HG03135 (cell line): ENCODE measurements around the gene NEURL2.
A peak's percentile ranks its signal among the peaks of the same experiment; 100 is the strongest.
"Not testable (repeated sequence)": the region's sequence is repeated elsewhere in the genome, so short reads cannot be mapped to it uniquely, and the experiment has no call there.

Experiments
- ATAC-seq: cut with Tn5 transposase; IDR thresholded peaks from one replicate; pipeline ENCODE4 v1.9.1; 2021; ENCODE audit warnings: mild to moderate bottlenecking, moderate library complexity; ENCODE audit not compliant: unreplicated experiment

Gene NEURL2

DNA sequence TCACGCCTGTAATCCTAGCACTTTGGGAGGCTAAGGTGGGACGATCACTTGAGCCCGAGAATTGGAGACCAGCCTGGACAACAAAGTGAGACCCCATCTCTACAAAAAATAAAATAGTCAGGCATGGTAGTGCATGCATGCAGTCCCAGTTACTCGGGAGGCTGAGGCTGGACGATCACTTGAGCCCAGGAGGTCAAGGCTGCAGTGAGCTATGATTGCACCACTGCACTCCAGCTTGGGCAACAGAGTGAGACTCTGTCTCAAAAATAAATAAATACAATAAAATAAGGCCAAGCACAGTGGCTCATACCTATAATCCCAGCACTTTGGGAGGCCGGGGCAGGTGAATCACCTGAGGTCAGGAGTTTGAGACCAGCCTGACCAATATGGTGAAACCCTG lies 10.3 kb upstream of the NEURL2 start:
- ATAC-seq, result not testable (repeated sequence)

DNA sequence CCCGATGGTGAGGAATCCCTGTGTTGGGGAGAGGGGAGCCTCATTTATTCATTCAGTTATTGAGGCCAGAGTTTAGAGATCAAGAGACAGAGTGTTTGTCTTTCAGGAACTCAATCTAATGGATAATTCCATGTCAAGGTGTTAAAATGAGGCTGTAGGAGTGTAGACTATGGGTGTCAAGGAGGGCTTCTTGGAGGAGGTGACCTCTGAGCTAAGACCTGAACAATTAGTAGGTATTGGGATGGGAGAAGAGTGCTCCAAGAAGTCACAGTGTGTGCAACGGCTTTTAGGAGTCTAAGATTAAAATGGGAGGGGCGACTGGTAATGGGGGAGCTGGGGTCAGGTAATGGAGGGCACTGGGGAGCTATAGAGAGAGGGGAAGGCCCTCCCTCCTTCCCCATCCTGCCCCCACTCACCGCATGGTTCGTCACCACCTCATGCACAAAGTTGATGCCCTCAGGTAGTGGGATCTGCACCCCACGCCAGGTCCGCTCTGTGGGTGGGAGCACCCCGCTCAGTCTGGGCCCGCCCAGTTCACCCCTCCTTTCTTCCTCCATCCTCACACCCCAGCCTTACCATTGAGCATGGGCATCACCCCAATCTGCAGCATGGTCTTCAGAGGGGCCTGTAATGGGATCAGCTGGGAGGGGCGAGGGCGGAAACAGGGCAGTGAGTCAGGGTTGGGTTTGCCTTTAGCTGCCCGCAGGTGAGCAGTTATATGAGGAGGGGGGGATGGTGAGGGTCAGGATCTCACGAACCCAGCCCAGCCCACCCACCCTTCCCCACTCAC lies 8.2 kb upstream of the NEURL2 start:
- no peak for ATAC-seq

DNA sequence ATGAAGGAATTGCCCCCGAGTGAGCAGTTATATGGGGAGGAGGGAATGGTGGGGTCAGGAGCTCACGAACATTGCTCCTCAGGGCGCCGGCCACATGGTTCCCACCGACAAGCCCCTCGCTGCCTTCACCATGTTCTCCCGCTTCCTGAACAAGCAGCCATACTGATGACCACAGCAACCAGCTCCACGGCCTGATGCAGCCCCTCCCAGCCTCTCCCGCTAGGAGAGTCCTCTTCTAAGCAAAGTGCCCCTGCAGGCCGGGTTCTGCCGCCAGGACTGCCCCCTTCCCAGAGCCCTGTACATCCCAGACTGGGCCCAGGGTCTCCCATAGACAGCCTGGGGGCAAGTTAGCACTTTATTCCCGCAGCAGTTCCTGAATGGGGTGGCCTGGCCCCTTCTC lies 7.3 kb upstream of the NEURL2 start:
- no peak for ATAC-seq

DNA sequence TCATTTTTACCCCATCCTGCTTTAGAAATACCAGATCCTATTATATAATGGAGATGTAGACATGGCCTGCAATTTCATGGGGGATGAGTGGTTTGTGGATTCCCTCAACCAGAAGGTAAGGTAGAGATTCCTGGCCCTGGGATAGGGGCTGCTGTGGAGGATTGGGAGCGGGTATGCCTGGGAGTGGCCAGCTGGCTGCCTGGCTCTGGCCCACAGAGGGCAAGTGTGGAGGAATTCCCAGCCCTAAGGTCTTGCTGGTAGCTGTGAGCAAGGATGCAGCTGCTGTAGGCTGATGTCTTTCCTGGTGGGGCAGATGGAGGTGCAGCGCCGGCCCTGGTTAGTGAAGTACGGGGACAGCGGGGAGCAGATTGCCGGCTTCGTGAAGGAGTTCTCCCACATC lies 6.7 kb upstream of the NEURL2 start:
- no peak for ATAC-seq

DNA sequence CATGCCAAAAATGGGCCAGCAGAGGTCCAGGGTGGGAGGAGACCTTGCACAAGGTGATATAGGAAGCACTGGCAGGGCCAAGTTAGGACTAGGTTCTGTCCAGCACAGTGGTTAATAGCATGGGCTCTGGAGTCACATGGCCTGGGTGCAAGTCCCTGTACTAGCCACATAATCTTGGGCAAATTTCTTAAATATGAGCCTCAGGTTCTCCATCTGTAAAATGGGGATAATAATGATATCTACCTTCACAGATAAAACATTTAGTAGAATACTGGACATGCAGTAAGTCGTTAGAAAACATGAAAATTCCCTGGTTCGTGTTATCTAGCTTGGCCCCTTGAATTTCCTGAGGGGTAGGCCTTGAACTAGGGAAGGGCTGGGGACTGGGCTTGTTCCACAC lies 6.3 kb upstream of the NEURL2 start:
- ATAC-seq, result no peak

DNA sequence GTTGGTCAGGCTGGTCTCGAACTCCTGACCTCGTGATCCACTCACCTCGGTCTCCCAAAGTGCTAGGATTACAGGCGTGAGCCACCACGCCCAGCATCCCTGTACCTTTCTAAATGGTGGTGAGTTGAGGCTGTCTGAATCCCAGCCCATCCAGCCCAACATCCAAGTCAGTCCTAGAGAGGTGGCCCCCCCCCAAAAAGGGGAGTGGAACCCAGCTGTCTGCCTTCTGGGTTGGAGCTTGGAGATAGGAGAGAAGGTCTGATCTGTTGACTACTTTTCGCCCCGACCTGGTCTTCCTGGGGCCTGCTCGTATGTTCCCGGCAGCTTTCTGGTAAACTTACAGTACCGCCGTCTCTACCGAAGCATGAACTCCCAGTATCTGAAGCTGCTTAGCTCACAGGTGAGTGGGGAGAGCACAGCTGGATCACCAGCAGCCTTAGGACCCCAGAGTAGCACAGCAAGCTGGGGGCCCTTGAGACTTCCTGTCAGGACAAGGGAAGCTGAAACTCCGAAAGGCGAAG lies 5.7 kb upstream of the NEURL2 start:
- ATAC-seq, result no peak

DNA sequence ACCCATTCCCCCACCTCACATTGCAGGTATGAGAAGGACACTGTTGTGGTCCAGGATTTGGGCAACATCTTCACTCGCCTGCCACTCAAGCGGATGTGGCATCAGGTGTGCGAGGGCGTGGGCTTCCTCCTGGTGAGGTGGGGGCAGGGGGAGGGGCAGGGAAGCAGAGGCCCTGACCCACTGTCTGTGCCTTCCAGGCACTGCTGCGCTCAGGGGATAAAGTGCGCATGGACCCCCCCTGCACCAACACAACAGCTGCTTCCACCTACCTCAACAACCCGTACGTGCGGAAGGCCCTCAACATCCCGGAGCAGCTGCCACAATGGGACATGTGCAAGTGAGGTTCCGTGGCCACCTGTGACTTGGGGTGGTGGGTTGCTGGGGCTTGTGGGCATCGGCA lies 3.8 kb upstream of the NEURL2 start:
- no peak for ATAC-seq

DNA sequence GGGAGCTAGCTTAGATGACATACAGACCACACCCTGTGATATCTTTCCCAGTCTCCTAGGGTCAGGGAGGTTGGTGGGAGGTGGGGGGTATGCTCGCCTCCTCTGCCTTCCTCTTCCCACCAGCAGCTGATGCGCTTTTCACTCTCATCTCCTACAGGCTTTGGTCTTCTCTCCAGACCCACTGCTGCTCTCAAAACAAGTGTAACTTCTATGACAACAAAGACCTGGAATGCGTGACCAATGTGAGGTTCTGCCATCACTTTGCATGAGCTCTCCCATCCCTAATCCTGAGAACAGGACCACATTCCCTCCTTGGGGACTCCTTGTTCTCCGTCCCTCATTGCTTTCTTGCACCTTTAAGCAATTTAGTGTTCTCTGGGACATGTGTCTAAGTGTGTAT lies 2.8 kb upstream of the NEURL2 start:
- no peak for ATAC-seq

DNA sequence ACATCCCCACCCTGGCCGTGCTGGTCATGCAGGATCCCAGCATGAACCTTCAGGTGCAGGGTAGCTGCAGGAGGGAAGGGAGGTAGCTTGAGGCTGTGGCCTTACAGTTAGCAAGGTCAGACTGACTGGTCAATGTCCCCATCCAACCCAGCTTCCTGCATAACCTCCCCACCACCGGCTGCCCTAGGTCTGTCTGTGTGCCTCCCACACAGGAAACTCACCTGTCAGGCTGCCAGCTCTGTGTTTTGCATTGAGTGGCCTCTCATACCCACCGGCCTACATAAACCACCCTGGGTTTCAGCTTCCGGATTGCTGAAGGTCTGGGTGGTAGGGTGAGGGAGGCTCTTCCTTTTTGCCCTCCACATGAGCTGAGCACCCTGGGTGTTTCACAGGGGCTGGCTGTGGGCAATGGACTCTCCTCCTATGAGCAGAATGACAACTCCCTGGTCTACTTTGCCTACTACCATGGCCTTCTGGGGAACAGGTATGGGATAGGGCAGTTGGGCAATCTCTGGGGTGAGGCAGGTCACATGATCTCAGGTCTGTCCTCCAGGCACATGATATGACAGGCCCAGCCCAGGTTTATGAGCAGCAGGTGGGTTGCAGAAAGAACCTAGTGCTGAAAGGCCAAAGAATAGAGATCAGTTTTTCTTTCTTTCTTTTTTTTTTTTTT lies 2.0 kb upstream of the NEURL2 start:
- no peak for ATAC-seq

DNA sequence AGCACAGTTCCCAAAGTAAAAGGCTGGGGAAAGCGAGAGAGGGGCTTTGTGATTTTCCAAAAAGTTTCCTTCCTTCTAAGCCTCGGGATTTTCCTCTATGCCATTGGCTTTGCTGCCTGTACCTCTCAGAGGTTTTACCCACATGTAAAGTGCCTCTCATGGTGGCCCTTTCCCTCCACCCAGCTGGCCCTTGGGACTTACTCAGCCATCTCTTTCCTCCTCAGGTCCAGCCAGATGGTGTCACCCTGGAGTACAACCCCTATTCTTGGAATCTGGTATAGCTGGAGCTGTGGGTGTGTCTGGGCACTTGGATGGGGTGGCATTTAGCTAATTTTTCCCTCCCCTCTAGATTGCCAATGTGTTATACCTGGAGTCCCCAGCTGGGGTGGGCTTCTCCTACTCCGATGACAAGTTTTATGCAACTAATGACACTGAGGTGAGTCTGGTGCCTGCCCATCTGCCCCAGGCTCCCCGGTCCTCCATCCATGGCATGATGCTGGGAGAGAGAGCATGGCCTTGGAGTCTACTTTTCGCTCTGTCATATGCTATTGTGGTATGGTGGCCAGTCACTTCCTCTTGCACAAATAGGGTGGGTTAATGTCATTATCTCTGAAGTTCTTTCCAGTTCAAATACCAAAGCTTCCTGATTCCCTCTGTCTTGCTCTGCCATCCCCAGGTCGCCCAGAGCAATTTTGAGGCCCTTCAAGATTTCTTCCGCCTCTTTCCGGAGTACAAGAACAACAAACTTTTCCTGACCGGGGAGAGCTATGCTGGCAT lies 1.2 kb upstream of the NEURL2 start:
- no peak for ATAC-seq

DNA sequence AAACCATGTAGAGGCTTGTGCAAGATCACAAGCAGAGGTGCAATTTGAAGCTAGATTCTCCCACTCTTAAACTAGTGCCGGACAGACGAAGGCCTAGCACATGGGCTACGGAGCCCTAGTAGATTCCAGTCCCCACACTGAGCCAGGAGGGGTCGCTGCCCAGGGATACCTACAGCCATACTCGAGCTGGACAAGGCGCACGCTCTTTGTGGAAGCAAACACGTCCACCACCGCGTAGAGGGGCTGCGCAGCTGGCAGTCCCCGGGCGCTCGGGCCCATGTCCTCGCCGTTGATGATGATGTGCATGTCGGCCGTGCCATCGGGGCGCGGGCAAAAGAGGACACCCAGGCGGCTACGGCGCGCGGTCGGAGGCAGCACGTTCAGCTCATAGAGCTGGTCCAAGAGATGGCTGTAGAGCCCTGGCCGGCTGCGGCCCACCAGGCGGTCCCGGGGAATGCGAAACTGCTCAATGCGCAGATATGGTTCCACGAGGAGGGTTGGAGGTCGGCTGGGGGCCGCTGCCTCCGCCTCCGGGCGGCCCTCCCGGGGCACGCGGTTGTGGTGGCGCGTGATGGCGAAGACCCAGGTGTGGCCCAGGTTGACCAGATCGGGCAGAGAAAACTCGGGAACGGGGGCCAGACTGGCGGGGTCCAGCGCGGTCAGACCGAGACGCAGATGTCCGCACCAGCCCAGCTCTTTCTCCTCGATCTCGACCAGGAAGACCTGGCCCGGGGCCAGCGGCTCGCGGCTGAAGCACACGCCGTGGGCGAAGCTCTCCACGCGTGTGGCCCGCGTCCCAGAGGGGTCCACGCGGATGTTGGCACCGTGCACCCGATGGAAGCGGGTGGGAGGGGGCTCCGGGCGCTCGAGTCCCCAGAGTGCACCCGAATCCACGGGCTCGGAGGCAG lies 677 bp downstream of the NEURL2 start:
- ATAC-seq, result peak; percentile 12

DNA sequence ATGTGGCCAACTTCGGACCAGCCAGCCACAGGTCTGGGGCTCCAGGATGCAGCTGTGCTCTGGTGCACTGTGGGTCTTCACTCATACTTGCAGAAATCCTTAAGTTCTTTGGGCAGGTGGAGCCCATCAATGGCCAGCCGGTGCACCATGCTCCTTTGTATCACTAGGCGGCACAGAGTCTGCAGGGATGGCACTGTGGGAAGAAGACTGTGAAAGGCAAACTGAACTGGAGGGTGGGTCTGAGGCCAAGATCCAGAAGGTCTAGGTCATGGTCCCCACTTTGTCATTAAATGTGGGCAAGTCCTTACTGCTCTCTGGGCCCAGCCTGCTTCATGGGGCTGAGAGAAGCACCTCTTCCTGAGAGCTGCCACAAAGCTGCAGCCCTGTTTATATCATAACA lies 2.3 kb downstream of the NEURL2 start:
- no peak for ATAC-seq

DNA sequence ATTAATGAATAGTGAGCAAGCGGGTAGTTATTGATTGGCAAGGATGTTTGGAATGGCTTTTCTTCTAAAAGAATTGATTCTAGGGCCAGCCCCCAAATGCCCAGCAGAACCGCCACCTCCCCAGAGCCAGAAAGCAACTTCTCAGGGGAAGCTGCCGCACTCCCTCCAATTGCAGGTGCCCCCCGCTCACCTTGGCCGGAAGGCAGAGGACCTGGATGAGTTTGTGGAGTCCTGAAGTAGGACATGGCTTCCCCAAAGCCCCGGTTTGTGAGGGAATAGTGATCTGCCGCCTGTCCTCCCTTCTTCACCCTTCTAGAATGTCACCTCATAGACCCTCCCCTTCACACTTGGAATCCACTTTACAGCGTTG lies 3.7 kb downstream of the NEURL2 start, which contains the start of gene SPATA25:
TSS of gene SPATA25 (minus strand) at position 277 of the 370 bp plus-strand sequence. CDS start at position 245, 32 bp downstream.
- no peak for ATAC-seq

DNA sequence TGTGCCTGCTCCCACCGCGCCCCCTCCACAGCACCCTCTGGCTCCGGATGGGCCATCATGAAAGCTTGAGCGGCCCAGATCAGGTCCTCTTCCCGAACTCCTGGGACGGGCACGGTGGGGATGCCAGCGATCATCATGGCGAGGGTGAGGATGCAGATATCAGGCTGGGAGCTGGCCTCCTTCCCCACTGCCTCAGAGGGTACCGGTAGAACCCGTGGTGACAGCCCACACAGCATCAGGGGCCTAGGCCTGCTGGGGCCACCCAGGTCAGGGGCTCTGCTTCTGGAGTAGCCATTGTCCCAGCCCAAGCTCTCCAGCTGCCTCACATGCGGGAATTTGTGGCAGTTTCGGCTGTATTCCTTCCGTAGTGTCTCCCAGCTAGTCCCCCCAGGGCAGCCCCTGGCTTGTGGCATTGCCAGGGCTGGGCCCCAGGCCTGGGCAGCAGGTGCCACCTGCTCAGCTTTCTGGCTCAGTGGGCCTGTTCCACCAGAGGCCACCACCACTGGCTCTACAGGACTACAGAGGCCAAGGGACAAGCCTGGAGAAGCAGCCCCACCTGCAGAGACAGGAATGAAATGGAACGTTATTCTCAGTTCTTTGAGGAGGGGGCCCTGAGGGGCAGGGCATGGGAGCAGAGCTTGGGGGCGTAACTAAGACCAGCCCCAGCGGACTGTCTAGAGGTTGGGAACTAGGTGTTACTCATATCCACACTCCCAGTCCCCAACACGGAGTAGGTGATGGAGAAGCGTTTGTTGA lies 4.2 kb downstream of the NEURL2 start:
- no peak for ATAC-seq

DNA sequence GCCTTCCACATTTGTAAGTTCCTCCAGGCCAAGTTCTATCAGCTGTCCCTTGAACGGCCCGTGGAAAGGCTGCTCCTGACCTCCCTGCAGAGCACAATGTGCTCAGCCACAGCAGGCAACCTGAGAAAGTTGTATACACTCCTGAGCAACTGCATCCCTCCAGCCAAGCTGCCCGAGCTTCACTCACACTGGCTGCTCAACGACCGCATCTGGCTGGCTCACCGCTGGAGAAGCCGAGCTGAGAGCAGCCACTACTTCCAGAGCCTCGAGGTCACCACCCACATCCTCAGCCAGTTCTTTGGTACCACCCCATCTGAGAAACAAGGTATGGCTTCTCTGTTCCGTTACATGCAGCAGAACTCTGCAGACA lies 7.9 kb downstream of the NEURL2 start:
- ATAC-seq, result no peak

DNA sequence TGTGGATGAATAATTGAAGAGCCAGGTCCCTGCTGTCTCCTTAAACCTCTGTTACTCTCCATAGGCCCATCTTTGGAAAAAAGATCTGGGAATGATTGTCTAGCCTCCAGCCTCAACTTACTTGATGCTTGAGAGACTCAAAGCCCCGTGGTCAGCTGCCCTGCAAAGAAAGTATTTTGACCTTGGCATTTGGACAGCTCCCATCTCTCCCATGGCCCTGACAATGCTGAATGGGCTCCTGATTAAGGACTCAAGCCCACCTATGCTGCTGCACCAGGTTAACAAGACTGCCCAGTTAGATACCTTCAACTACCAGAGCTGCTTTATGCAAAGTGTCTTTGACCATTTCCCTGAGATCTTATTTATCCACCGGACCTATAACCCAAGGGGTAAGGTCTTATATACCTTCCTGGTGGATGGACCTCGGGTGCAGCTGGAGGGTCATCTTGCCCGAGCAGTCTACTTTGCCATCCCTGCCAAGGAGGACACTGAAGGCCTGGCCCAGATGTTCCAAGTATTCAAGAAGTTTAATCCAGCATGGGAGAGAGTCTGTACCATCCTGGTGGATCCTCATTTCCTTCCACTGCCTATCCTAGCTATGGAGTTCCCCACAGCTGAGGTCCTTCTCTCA lies 8.4 kb downstream of the NEURL2 start:
- no peak for ATAC-seq

DNA sequence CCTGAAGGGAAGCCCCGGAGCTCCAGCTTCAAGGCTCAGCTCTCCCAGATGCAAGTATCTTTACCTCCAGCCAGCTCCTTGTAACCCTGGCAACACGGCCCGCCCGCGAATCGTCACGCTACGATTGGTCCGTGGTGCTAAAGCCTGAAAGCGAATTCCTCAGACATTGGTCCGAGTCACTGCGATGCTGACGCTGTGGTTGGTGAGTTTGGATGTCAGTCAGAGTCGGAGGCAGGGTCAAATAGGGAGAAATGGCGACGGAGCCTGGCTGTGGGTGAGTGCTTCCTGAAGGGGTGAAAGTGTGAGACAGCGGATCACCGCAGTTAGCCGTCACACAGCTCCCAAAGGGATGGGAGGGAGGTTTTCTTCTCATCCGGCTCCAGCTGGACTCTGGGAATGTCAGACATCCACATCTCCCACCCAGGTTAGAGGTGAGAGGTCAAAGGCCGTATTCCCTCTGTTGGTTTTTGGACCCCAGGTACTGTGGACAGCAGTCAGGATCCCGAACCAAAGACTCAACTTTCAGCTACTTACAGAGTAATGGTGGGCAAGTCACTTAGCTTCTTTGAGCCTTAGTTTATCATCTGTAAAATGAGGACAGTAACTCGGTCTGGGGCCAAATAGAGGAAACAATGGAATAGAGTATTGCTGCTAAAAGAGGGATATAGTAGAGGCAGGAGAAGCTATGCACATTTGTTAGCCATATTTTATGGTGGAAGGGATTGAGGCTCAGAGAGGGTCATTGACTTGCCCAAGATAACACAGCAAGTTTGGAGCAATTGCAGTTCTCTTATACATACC lies 9.8 kb downstream of the NEURL2 start, which contains the start of gene ZSWIM1:
TSS of gene ZSWIM1 (plus strand) at position 240 of the 801 bp plus-strand sequence. CDS start 1,366 bp downstream, outside the sequence.
- peak; percentile 97 for ATAC-seq

DNA sequence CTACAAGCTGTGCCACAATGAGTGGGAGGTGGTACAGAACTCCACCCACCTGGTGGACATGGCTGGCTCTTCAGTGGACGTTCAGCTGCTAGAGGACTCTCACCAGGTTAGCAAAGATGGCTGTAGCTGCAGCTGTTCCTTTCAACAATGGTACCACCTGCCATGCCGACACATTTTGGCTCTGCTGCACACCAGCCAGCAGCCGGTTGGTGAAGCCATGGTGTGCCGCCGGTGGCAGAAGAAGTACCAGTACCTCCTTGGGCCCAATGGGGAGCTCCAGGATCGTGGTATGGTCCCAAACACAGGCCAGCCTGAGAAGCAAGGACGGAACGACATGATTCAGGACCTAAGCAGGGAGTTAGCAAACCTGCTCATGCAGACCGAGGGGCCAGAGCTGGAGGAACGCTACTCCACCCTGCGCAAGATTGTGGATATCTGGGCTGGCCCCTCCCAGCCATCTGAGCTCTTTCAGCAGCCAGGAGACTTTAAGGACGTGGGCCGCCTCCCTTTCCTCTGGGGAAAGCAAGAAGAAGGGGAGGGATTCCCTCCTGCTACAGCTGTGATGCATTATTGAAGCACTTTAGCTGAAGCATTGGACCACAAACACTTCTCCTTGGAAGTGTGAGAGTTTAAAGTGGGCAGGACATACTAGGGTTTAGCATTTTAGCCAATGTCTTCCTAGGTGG lies 12.8 kb downstream of the NEURL2 start:
- no peak for ATAC-seq
